Mucosa of rectum (tissue), 2 donors: ENCODE data around the gene GPR37.

Experiments used
- H3K27ac ChIP-seq, 2 donors: one replicate each; pipeline ENCODE4 v1.7.0; 2013; ENCODE audit warnings: inconsistent platforms in 2 of 2, low read depth in 2 of 2, low read length in 2 of 2
- H3K27me3 ChIP-seq, 2 donors: one replicate each; pipeline ENCODE4 v1.7.0; 2013; ENCODE audit warnings: low read length in 2 of 2; ENCODE audit not compliant: control insufficient read depth in 2 of 2, insufficient read depth in 2 of 2
- H3K36me3 ChIP-seq, 2 donors: one replicate each; pipeline ENCODE4 v1.7.0; 2013; ENCODE audit warnings: low read length in 2 of 2; ENCODE audit not compliant: control insufficient read depth in 2 of 2, insufficient read depth in 2 of 2
- H3K4me1 ChIP-seq, 2 donors: one replicate each; pipeline ENCODE4 v1.7.0; 2013; ENCODE audit warnings: low read length in 2 of 2, mild to moderate bottlenecking in 1 of 2; ENCODE audit not compliant: control insufficient read depth in 2 of 2, insufficient read depth in 2 of 2
- H3K4me3 ChIP-seq, 2 donors: one replicate each; pipeline ENCODE4 v1.7.0; 2013; ENCODE audit warnings: low read length in 2 of 2
- H3K9ac ChIP-seq, 2 donors: one replicate each; pipeline ENCODE4 v1.7.0; 2013; ENCODE audit warnings: low read length in 2 of 2, low read depth in 1 of 2, mild to moderate bottlenecking in 1 of 2
- H3K9me3 ChIP-seq, 2 donors: one replicate each; pipeline ENCODE4 v1.7.0; 2013; ENCODE audit warnings: low read length in 2 of 2; ENCODE audit not compliant: control insufficient read depth in 2 of 2
- donor health status: healthy.
- donor health status: Normal muscosa, but diverticular disease.

Gene GPR37

DNA sequence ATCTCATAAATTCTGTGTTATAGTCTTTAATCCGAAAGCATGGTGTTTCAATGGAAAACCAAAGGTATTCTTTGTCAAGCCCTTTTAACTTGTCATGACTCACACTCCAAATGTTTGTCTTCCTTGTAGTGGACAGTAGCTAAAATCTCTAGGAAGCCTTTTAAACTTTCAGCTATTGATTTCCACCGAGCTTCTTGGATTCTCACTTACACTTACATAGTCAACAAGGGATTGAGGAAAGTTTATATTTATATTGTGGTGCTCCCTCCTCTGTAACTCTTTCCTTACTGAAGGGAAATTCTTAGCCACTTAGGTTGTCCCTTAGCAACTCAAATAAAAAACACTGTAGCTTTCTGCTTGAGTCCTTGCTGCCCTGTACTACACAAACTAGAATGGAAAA lies 31.2 kb upstream of the GPR37 start:
- H3K27ac ChIP-seq = no peak overlapping the region
- H3K9ac ChIP-seq = no peak overlapping the region
- H3K4me3 ChIP-seq = no peak overlapping the region
- H3K36me3 ChIP-seq = no peaks in the 10 kb centered on the region
- no peaks in the 10 kb centered on the region for H3K9me3 ChIP-seq
- no peaks in the 10 kb centered on the region for H3K4me1 ChIP-seq
- H3K27me3 ChIP-seq = no peaks in the 10 kb centered on the region

DNA sequence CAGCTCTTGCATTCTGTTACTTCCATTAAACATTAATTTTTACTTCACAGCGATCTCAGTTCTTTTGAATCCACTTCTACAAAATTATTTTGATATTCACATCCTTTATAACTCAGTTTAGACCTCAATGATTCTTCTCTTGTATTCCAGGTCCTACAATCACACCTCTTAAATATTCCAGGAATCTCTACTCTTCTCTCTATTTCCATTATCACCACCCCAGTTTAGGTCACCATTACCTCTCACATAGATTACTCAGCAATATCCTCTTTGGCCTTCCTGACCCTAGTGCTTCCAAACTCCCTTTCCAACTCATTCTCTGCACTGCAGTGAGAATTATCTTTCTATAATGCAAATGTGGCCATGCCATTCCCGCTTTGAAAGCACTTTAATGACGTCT lies 27.1 kb upstream of the GPR37 start:
- H3K4me3 ChIP-seq = no peak overlapping the region
- no peak overlapping the region for H3K9ac ChIP-seq
- H3K36me3 ChIP-seq = no peaks in the 10 kb centered on the region
- H3K4me1 ChIP-seq = no peaks in the 10 kb centered on the region
- H3K9me3 ChIP-seq = no peaks in the 10 kb centered on the region
- H3K27ac ChIP-seq = no peak overlapping the region
- no peaks in the 10 kb centered on the region for H3K27me3 ChIP-seq

DNA sequence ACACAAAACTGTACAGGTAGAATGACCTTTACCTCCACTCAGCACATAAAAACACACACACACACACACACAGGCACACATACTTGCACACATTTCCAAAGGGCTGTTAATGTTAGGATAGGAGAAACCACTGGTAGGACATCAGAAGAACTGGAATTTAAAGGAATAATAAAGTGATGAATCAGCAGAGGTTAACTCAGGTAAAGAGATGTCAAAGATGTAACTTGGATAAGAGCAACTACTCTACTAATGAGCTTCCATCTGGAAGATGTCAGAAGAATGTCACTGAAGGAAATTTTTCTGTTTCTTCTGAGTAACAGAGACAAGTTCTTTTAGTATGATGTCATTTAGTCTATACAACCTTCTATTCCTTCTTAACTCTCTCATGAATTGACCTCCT lies 26.4 kb upstream of the GPR37 start:
- Histone ChIP-seq H3K4me3 (no peak overlapping the region), H3K9ac (no peak overlapping the region), H3K4me1 (no peaks in the 10 kb centered on the region), H3K9me3 (no peaks in the 10 kb centered on the region), H3K27ac (no peak overlapping the region), H3K36me3 (no peaks in the 10 kb centered on the region), H3K27me3 (no peaks in the 10 kb centered on the region)

DNA sequence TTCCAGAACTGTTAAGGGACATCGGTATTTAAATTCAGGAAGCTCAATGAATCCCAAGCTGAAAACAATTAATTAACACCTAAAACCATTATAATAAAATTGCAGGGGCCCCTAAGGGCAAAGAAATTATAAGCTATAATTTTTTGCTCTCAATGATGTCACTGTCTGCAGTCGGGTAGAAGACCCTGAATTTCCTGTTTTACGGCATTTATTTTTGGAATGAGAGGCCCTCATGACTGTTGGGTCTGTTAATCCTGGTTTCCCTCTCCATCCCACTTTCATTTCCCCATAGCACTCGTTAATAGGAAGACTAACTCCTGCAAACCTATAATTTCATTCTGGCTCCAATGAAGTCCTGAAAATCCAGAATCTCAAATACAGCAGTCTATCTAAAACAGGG lies 25.8 kb upstream of the GPR37 start:
- Histone ChIP-seq H3K27ac (no peak overlapping the region), H3K4me3 (no peak overlapping the region), H3K27me3 (no peaks in the 10 kb centered on the region), H3K4me1 (no peaks in the 10 kb centered on the region), H3K9me3 (no peaks in the 10 kb centered on the region), H3K36me3 (no peaks in the 10 kb centered on the region), H3K9ac (no peak overlapping the region)

DNA sequence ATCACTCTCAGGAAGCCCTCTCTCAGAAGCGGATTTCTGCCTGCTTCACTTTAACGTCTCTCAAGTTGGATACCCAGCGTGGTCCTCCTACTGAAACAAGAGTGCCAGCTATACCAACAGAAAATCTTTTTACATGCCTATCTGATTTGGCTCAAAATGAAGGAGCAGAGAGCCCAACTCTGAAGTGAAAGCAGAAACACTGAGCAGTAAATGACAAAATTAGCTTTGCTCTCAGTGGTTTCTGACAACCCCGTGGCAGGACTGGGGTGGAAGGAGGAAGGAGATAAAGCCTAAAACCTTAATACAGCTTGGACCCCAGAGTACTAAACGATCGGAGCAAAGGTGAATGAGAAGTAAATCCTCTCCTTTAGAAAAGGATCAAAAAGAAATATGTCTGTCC lies 25.1 kb upstream of the GPR37 start:
- no peak overlapping the region for H3K9ac ChIP-seq
- no peaks in the 10 kb centered on the region for H3K9me3 ChIP-seq

DNA sequence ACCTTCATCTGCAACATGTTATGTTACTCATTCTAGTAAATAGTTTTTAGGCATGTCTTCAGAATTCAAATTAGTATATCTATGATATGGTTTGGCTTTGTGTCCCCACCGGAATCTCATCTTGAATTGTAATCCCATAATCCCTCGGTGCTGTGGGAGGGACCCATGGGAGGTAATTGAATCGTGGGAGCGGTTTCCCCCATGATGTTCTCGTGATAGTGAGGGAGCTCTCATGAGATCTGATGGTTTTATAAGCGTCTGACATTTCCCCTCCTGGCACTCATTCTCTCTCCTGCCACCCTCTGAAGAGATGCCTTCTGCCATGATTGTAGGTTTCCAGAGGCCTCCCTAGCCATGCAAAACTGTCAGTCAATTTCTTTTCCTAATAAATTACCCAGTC lies 20.4 kb upstream of the GPR37 start:
- Histone ChIP-seq H3K9ac (no peak overlapping the region), H3K27me3 (no peaks in the 10 kb centered on the region), H3K9me3 (no peaks in the 10 kb centered on the region), H3K36me3 (no peaks in the 10 kb centered on the region), H3K4me1 (no peaks in the 10 kb centered on the region), H3K4me3 (no peak overlapping the region), H3K27ac (no peak overlapping the region)

More for the DNA sequence above, 25.1 kb upstream of the GPR37 start:
- Histone ChIP-seq H3K4me1 (no peaks in the 10 kb centered on the region), H3K4me3 (no peak overlapping the region), H3K27ac (no peak overlapping the region), H3K36me3 (no peaks in the 10 kb centered on the region), H3K27me3 (no peaks in the 10 kb centered on the region)

DNA sequence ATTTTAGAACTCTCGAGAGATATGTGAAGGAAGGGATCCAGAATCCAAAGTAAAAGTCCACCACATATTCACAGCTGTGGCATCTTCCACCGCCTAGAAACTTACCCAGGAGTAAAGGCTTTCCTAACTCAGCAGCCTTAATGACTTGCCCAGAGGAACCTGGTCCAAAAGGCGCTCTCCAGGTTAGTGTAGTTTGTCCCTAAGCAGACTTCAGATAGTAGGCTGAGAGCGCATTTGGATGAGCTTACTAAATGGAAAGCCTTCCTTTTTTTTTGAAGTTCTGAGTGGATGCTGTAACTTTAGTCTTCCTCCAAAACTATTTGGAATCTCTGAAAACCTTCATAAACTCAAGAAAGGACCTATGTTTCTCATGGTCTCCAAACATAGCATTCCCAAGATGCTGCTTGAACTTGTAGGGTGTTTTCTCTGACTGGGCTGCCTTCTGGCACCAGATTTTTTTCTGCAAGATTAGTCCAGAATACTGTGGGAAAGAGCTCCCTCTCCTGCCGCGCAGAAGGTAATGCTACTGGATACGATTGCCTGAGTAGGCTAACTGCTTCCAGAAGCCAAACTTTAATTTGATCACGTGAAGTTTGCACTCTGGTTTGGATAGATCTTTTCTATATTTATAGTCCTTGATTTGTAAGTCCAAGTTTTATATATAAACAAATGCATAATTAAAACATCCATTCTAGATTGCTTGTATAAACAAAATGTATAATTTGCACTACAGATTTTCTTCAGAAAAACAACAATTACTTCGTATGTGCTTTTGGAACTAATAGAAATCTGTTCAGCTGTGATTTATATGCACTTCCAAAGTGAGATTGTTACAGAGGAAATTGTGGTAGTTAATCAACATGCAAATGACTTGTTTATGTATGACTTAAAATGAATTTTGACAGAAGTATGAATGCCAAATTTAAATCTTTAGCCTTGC lies 19.6 kb upstream of the GPR37 start:
- H3K27ac ChIP-seq = no peak overlapping the region
- H3K9ac ChIP-seq = no peak overlapping the region
- H3K27me3 ChIP-seq = no peaks in the 10 kb centered on the region
- no peaks in the 10 kb centered on the region for H3K4me1 ChIP-seq
- H3K9me3 ChIP-seq = no peaks in the 10 kb centered on the region
- H3K36me3 ChIP-seq = no peaks in the 10 kb centered on the region
- H3K4me3 ChIP-seq = no peak overlapping the region

DNA sequence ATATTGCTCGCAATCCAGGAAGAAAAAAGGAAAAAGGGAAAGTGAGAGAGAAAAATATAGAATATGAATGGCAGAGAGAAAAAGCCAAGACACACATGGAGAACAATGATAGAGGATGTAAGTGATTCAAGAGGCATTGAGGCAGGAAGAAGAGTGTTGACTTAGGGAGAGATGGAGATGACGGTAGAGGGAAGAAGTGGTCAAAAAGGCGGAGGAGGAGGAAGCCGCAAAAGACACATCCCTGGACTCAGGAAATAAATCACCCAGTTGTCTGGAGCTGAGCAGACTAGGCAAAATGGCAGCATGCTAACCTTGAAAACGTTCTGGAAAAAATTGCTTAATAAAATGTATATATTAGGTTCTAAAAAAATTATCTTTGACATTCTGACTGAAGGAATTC lies 17.7 kb upstream of the GPR37 start:
- Histone ChIP-seq H3K27ac (no peak overlapping the region), H3K27me3 (no peaks in the 10 kb centered on the region), H3K4me1 (no peaks in the 10 kb centered on the region), H3K9me3 (no peaks in the 10 kb centered on the region), H3K4me3 (no peak overlapping the region), H3K9ac (no peak overlapping the region), H3K36me3 (no peaks in the 10 kb centered on the region)

DNA sequence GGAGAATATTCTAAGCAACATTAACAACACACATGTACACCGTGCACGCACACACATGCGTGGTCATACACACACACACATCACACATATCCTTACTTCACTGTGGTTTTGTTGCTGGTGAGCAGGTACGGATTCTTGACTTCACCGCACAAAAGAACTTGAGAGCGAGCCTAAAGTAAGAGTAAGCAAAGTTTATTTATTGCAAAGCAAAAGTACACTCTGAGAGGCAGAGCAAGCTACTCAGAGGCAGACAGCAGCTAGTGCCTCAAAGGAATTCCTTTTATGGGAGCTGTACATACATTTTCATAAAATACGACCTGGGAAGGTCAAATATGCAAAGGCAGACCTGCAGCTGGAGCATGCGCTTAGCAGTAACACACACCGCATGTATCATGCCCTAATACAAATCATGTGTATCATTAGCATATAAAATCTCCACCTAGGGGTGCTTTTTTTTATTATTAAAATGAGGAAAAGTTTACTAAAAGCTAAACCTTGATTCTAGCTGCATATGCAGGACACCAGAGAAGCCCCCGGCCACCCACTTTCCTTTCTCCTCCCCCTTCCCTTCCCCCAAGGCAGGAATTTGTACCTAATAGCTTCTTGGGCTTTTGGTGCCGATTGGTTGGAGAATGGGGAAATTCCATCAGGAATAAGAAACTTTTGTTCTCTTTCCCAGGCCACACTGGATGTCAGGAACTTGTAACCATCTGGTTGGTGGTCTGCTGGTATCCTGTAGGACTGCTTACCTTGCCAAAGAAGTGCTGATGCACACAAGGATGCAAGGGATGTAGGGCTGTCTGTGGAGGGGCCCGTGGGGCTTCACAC lies 16.5 kb upstream of the GPR37 start:
- Histone ChIP-seq H3K4me1 (no peaks in the 10 kb centered on the region), H3K36me3 (no peaks in the 10 kb centered on the region), H3K9ac (no peak overlapping the region), H3K4me3 (no peak overlapping the region), H3K27ac (no peak overlapping the region), H3K27me3 (no peaks in the 10 kb centered on the region), H3K9me3 (no peaks in the 10 kb centered on the region)

DNA sequence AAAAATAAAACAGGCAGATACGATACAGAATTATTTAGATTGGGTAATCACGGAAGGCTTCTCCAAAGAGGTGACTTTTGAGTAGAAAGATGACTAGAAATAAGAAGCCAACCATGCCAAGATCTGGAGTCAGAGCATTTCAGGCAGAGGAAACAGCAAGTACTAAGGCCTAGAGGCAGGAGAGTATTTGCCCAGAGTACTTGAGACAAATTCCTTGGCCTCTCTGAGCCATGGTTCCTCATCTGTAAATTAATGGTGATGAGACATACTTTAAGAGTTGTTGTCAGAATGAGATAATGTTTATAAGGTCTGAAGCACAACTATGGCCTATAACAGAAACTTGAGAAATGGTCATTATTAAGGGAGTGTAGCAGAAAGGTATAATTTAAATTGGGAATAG lies 15.8 kb upstream of the GPR37 start:
- no peaks in the 10 kb centered on the region for H3K27me3 ChIP-seq
- no peak overlapping the region for H3K27ac ChIP-seq
- no peaks in the 10 kb centered on the region for H3K36me3 ChIP-seq
- no peak overlapping the region for H3K9ac ChIP-seq
- H3K9me3 ChIP-seq = no peaks in the 10 kb centered on the region
- no peak overlapping the region for H3K4me3 ChIP-seq
- no peaks in the 10 kb centered on the region for H3K4me1 ChIP-seq
